K562 (cell line): ENCODE measurements around the gene NDST3. TPM values are rescaled to one million over a fixed set of nuclear protein-coding genes. Genes with fewer than 3 reads are reported as not detected.

Experiments used
- ATAC-seq: fragments of 200-7000 bp; cut with Tn5 transposase; 3 replicates; pipeline ENCODE4 v1.9.1; 2020; ENCODE audit warnings: moderate library complexity
- BruUV-seq: library from RNA; stranded (reverse); fragments of 400-500 nt; replicated peaks from 2 replicates; lab custom pipeline; 2021; lab: Mats Ljungman, UMichigan
- CTCF ChIA-PET: fragments of 300-600 bp; formaldehyde crosslinking; extraction: SDS; loops from one replicate; lab custom pipeline; 2021; ENCODE audit warnings: low intra/inter-chr PET ratio; lab: Yijun Ruan, JAX
- POLR2A ChIA-PET: fragments of 300-600, 350-650 bp; sonication (Branson Sonifier 250); formaldehyde crosslinking; extraction: SDS; loops from one replicate; lab custom pipeline; 2021; ENCODE audit warnings: antibody characterized with exemption, inconsistent platforms; lab: Yijun Ruan, JAX
- DNase-seq, 4 experiments: peaks; one replicate each; pipeline versions ENCODE4 v3.0.0 to v3.0.0-alpha.2; 2011 to 2018; ENCODE audit warnings: low spot score in 3 of 4, mixed read lengths in 3 of 4; ENCODE audit errors: extremely low read depth in 1 of 4
- FAIRE-seq: peaks from 2 replicates; lab custom pipeline; 2011; peaks lifted over from hg19 to GRCh38; lab: Jason Lieb, UNC
- H2AFZ ChIP-seq: 2 replicates; pipeline ENCODE4 v1.6.0; 2011; ENCODE audit warnings: low read depth, low read length, control low read depth, inconsistent platforms
- H3K27ac ChIP-seq: fragments of 200-600 bp; 3 replicates; pipeline ENCODE4 v1.8.0; 2011; ENCODE audit warnings: low read depth, mild to moderate bottlenecking, control low read depth, inconsistent platforms, low read length, moderate library complexity, mixed read lengths; ENCODE audit errors: extremely low read depth
- H3K27me3 ChIP-seq, 2 experiments: fragments of 300-600 bp in 1 of 2; 2 replicates in 1 of 2; 3 replicates in 1 of 2; pipeline versions ENCODE4 v1.6.0 to v1.8.0; 2011; ENCODE audit warnings: inconsistent platforms in 2 of 2, low read length in 2 of 2, mild to moderate bottlenecking in 1 of 2, mixed read lengths in 1 of 2, moderate library complexity in 1 of 2; ENCODE audit not compliant: control insufficient read depth in 2 of 2, insufficient read depth in 2 of 2
- H3K36me3 ChIP-seq: fragments of 300-600 bp; 3 replicates; pipeline ENCODE4 v1.8.0; 2011; ENCODE audit warnings: mild to moderate bottlenecking, low read length, inconsistent platforms; ENCODE audit not compliant: control insufficient read depth, insufficient read depth
- H3K4me1 ChIP-seq, 2 experiments: fragments of 200-600 bp in 1 of 2; replicated peaks in 1 of 2; 2 replicates in 1 of 2; 3 replicates in 1 of 2; pipeline versions ENCODE4 v1.5.1 to v1.8.0; 2011; ENCODE audit warnings: inconsistent platforms in 2 of 2, low read length in 2 of 2, mild to moderate bottlenecking in 1 of 2, mixed read lengths in 1 of 2, moderate library complexity in 1 of 2; ENCODE audit not compliant: control insufficient read depth in 2 of 2, insufficient read depth in 2 of 2
- H3K4me2 ChIP-seq: 2 replicates; pipeline ENCODE4 v1.6.1; 2011; ENCODE audit warnings: low read length, control low read depth, inconsistent platforms, mixed read lengths; ENCODE audit not compliant: insufficient read depth
- H3K4me3 ChIP-seq: fragments of 200-600 bp; sonication (generic), shearing (Covaris generic); 2 replicates; pipeline ENCODE4 v1.5.1; 2016; ENCODE audit warnings: control low read depth, inconsistent platforms
- H3K79me2 ChIP-seq: fragments of 200-600 bp; 3 replicates; pipeline ENCODE4 v1.8.0; 2011; ENCODE audit warnings: low read length, inconsistent platforms; ENCODE audit not compliant: control insufficient read depth, insufficient read depth
- H3K9ac ChIP-seq, 2 experiments: 2 replicates each; pipeline versions ENCODE4 v1.6.0 to v1.6.1; 2011; ENCODE audit warnings: low read depth in 2 of 2, low read length in 2 of 2, control low read depth in 1 of 2, inconsistent platforms in 1 of 2, mild to moderate bottlenecking in 1 of 2, mixed read lengths in 1 of 2; ENCODE audit not compliant: insufficient read depth in 1 of 2
- H3K9me1 ChIP-seq: one replicate; pipeline ENCODE4 v1.6.0; 2011; ENCODE audit warnings: inconsistent platforms, mild to moderate bottlenecking, low read length, moderate library complexity; ENCODE audit not compliant: control insufficient read depth, insufficient read depth
- H3K9me3 ChIP-seq: replicated peaks from 2 replicates; pipeline ENCODE4 v1.5.1; 2011; ENCODE audit warnings: low read depth, low read length, inconsistent platforms; ENCODE audit not compliant: control insufficient read depth, insufficient read depth
- H4K20me1 ChIP-seq: replicated peaks from 2 replicates; pipeline ENCODE4 v1.6.1; 2011; ENCODE audit warnings: low read length, inconsistent platforms, mixed read lengths; ENCODE audit not compliant: control insufficient read depth, insufficient read depth
- CHD1 ChIP-seq: fragments of 200-600 bp; sonication (generic); IDR thresholded peaks from one replicate; pipeline ENCODE4 v1.6.1; 2012; ENCODE audit warnings: mild to moderate bottlenecking, moderate library complexity, low read length, inconsistent platforms
- CREB5 ChIP-seq: fragments of 250-450 bp; sonication (Bioruptor Pico); IDR thresholded peaks from 2 replicates; pipeline ENCODE4 v1.5.0; 2020; ENCODE audit warnings: mild to moderate bottlenecking
- E2F5 ChIP-seq: sonication (generic); formaldehyde crosslinking; IDR thresholded peaks from 2 replicates; pipeline ENCODE4 v1.8.0; 2022; ENCODE audit warnings: mild to moderate bottlenecking, missing genetic modification reagents
- GTF2A2 ChIP-seq: IDR thresholded peaks from 2 replicates; pipeline ENCODE4 v1.6.1; 2016; ENCODE audit warnings: mild to moderate bottlenecking, missing genetic modification characterization, missing compliant biosample characterization
- HOMEZ ChIP-seq: fragments of 250-450 bp; sonication (Bioruptor Pico); IDR thresholded peaks from 2 replicates; pipeline ENCODE4 v1.4.0; 2020; ENCODE audit warnings: mild to moderate bottlenecking, moderate library complexity
- MBD2 ChIP-seq: sonication (generic); IDR thresholded peaks from 2 replicates; pipeline ENCODE4 v1.6.1; 2016; ENCODE audit warnings: low read depth, borderline replicate concordance
- MITF ChIP-seq: IDR thresholded peaks from 2 replicates; pipeline ENCODE4 v1.6.1; 2014; ENCODE audit warnings: antibody characterized with exemption
- NELFE ChIP-seq: IDR thresholded peaks from 2 replicates; pipeline ENCODE4 v1.6.1; 2011; ENCODE audit warnings: mild to moderate bottlenecking; ENCODE audit not compliant: insufficient read depth, insufficient read length
- NKRF ChIP-seq: fragments of 450-650 bp; IDR thresholded peaks from 2 replicates; pipeline ENCODE4 v1.6.1; 2016; ENCODE audit warnings: borderline replicate concordance
- NR1H2 ChIP-seq: sonication (generic); formaldehyde crosslinking; IDR thresholded peaks from 2 replicates; pipeline ENCODE4 v1.4.0; 2020; ENCODE audit warnings: mild to moderate bottlenecking, missing genetic modification reagents
- RBM15 ChIP-seq: fragments of 200-400 bp; formaldehyde crosslinking; IDR thresholded peaks from 2 replicates; pipeline ENCODE4 v1.6.1; 2018; ENCODE audit warnings: mild to moderate bottlenecking, low read length, moderate library complexity; ENCODE audit not compliant: insufficient read depth
- RBM17 ChIP-seq: fragments of 200-400 bp; formaldehyde crosslinking; IDR thresholded peaks from 2 replicates; pipeline ENCODE4 v1.6.1; 2017; ENCODE audit warnings: low read depth, mild to moderate bottlenecking, low read length, borderline replicate concordance
- SIN3B ChIP-seq: fragments of 450-650 bp; IDR thresholded peaks from 2 replicates; pipeline ENCODE4 v1.6.1; 2017; ENCODE audit warnings: low read depth, mild to moderate bottlenecking, moderate library complexity
- USF1 ChIP-seq: sonication (generic); formaldehyde crosslinking; IDR thresholded peaks from 2 replicates; pipeline ENCODE4 v1.9.0; 2022; ENCODE audit warnings: mild to moderate bottlenecking, missing genetic modification reagents
- ZC3H11A ChIP-seq: IDR thresholded peaks from 2 replicates; pipeline ENCODE4 v1.6.1; 2012; ENCODE audit warnings: low read depth, low read length, improper control_type of control experiment
- WGBS: fragments of 100-300 bp; shearing (Covaris generic); methylation state at CpG from one replicate; pipeline ENCODE4 v1.1.6; 2016; ENCODE audit warnings: low coverage, mixed read lengths; ENCODE audit not compliant: insufficient coverage; ENCODE audit errors: missing lambda C conversion rate; 5-methylcytosine and 5-hydroxymethylcytosine counted together
- in situ Hi-C: fragments of 300-500 bp; cut with MboI; formaldehyde crosslinking; loops from 4 replicates; pipeline ENCODE4 v1.15.0; 2018; ENCODE audit warnings: inconsistent platforms, mixed read lengths
- intact Hi-C: fragments of 100-400 bp; cut with micrococcal nuclease; formaldehyde crosslinking; loops from 2 replicates; pipeline ENCODE4 v1.14.2; 2022
- polyA plus RNA-seq, 8 experiments: library from polyadenylated mRNA; depleted of rRNA in 4 of 8; stranded (reverse) in 5 of 8; unstranded in 3 of 8; fragments of >200 nt; fragmentation: Nextera tagmentation in 2 of 8; fragmentation: Illumina TruSeq in 1 of 8; extraction: Ambion mirVana in 2 of 8; extraction: Trizol in 1 of 8; gene quantifications; 2 replicates each; pipeline versions ENCODE4 v1.2.1 to v1.2.3, GENCODE V29; 2011 to 2014; ENCODE audit warnings: inconsistent platforms in 1 of 8, missing spikeins in 1 of 8
- total RNA-seq, 7 experiments: library from RNA; depleted of rRNA in 6 of 7; stranded (reverse); fragments of >200 nt in 6 of 7; fragmentation: Illumina TruSeq in 2 of 7; extraction: Trizol in 2 of 7; gene quantifications; 2 replicates each; pipeline versions ENCODE4 v1.2.1 to v1.2.3, GENCODE V29; 2011 to 2021; ENCODE audit warnings: low replicate concordance in 1 of 7

NDST3 gene
- total and polyA plus RNA-seq, 9 of the 15 experiments (the other 6 are each of a cell fraction or from before 2014, with no cell fraction given), result not detected

GRCh38 chr4:118289794-118290193 is 255.5 kb downstream of the NDST3 start:
- no peak overlapping the region for H3K9ac ChIP-seq
- CTCF ChIA-PET, result no interaction called here
- in situ Hi-C loops, result loop anchor here (25.0 kb wide), 1 partner anchor 398 kb away; the partner anchor contains the start of gene METTL14
- H3K9me1 ChIP-seq, result no peaks in the 10 kb centered on the region
- H3K4me1 ChIP-seq, result no peaks in the 10 kb centered on the region
- DNase-seq (no peak), FAIRE-seq (no peak), ATAC-seq (no peak)
- POLR2A ChIA-PET, result interaction anchor here (0.8 kb wide), 1 partner anchor 11 kb away, joined by 3 read pairs; no protein-coding TSS in a partner anchor
- no peak overlapping the region for H3K4me3 ChIP-seq
- no peaks in the 10 kb centered on the region for H3K9me3 ChIP-seq
- no peak overlapping the region for H3K27ac ChIP-seq
- no peaks in the 10 kb centered on the region for H4K20me1 ChIP-seq
- WGBS, result 0% methylated on average over 1 of the region's 1 CpG
- no peak overlapping the region for H2AFZ ChIP-seq
- no peaks in the 10 kb centered on the region for H3K79me2 ChIP-seq
- no peaks in the 10 kb centered on the region for H3K27me3 ChIP-seq
- no peak overlapping the region for H3K4me2 ChIP-seq
- no TSS peak for BruUV-seq
- H3K36me3 ChIP-seq, result no peaks in the 10 kb centered on the region
- intact Hi-C loops, result no loop called here
- TF ChIP-seq NELFE, result no peak
- no peak for TF ChIP-seq E2F5
- no peak for TF ChIP-seq USF1 (CRISPR knock-in tag)
- no peak for TF ChIP-seq MITF
- TF ChIP-seq GTF2A2 (tag), result no peak
- no peak for TF ChIP-seq SIN3B
- no peak for TF ChIP-seq CREB5 (CRISPR knock-in tag)
- no peak for TF ChIP-seq CHD1
- TF ChIP-seq HOMEZ, result no peak
- no peak for TF ChIP-seq MBD2
- no peak for TF ChIP-seq NR1H2
- TF ChIP-seq NKRF, result no peak
- no peak for TF ChIP-seq ZC3H11A
- no peak for TF ChIP-seq RBM15
- no peak for TF ChIP-seq RBM17
